Measurements from ENCODE around the gene ZNF662.

GRCh38 chr3:42926310-42926709 is 20.4 kb downstream of the ZNF662 start:
- no peak for TF ChIP-seq EZH2phosphoT487 (IDR thresholded peaks at IDR 0.05; ENCODE audit: low read depth, severe bottlenecking, unreplicated experiment)
- no peak for TF ChIP-seq EZH2 (IDR thresholded peaks at IDR 0.05; ENCODE audit: borderline replicate concordance)
